ENCODE measurements around the gene ABHD17A. TPM values are rescaled to one million over a fixed set of nuclear protein-coding genes. Genes with fewer than 3 reads are reported as not detected.

Gene ABHD17A
- total RNA-seq, 1 donor from 2014 or later, result 115 TPM

DNA sequence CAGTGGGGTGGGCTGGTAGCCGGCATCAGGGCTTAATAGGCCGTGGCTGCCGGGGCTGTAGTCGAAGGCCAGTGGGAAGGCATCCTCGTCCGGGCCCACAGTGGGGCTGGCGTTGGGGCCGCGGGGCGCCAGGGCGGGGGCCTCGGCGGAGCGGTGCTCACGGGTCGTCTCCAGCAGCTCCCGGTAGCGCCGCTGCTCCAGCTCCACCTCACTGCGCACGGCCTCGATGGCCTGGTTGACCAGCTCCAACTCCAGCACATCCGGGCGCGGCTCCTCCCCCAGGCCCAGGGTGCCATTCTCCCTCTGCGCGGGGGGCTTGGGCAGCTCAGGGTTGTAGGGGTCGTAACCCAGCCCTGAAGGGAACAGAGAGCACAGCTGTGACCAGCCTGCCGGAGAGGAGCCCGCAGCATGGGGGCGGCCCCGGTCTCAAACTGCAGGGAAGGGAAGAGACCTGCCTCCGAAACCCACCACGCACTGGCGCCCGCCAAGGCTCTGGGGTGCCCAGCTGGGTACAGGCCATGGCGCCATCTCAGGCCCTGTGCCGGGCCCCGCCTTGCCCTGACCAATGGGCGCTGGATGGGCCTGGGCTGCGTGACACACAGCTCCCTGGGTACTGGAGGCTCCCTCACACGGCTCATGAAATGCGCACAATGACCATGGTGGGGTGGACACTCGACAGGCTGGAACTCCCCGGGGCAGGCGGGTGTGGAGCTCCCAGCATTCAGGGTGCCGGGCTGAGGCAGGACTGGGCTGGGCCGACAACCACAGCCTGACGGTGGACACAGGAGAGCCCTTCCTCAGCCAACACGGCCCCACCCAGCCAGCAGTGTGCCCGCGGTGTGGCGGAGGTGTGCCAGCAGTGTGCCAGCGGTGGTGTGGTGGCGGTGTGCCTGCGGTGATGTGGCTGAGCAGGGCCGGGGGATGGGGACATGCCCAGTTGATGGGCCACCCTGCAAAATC, 56.7 kb downstream of the ABHD17A start:
- DNase-seq (ENCODE audit: low spot score), result no peak
- H3K9me3 Mint-ChIP-seq, result no peaks in the 10 kb centered on the region
- intact Hi-C loops (cut with micrococcal nuclease), result no loop called here

DNA sequence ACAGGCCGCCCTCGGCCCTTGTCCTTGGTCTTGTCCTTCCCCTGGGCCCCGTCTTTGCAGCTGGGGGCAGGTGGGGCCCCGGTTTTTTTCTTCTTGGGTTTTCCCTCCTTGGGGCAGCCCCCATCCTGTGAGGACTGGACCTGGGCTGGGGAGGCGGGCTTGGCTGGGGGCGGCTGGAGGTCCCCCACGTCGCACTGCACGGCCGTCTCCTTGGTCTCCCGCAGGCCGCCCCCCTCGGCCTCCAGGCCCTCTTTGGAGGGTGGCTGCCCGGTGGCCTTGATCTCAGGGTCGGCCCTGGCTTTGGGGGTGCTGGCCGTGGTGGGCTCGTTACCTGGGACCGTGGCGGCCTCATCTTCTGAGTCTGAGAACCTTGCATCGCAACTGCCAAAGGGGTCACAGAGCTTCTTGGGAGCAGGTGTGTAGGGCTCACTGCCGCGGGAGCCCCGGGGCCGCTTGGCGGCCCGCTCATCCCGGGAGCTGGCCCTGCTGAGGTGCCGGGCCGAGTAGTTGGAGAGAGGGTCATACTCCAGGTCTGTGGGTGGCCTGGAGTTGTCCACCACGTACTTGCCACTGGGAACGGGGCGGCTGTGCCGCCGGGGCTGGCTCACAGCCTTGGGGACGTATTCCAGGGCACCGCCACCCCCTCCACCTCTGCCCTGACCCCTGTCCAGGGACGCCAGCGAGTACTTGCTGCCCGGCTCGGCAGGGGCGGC, 57.6 kb downstream of the ABHD17A start:
- no peak for DNase-seq (ENCODE audit: low spot score)
- intact Hi-C loops (cut with micrococcal nuclease), result no loop called here
- no peaks in the 10 kb centered on the region for H3K27me3 Mint-ChIP-seq (ENCODE audit: insufficient read depth)
- no peaks in the 10 kb centered on the region for H3K4me1 Mint-ChIP-seq (ENCODE audit: low read depth)
- no peaks in the 10 kb centered on the region for H3K9me3 Mint-ChIP-seq
- no peak overlapping the region for H3K4me3 Mint-ChIP-seq
- H3K27ac Mint-ChIP-seq, result no peak overlapping the region
- peaks cover 7% of the 10 kb centered on the region for H3K36me3 Mint-ChIP-seq (ENCODE audit: low read depth)

More for the DNA sequence above, 56.7 kb downstream of the ABHD17A start:
- Mint-ChIP-seq H3K36me3 (ENCODE audit: low read depth) (peaks cover 7% of the 10 kb centered on the region), H3K27ac (no peak overlapping the region), H3K27me3 (ENCODE audit: insufficient read depth) (no peaks in the 10 kb centered on the region), H3K4me1 (ENCODE audit: low read depth) (no peaks in the 10 kb centered on the region), H3K4me3 (no peak overlapping the region)

Other genes starting within 250 kb of the ABHD17A start
- gene TCF3, start 232.9 kb downstream of the ABHD17A start, total RNA-seq, result 163 and 172 TPM in 2 replicates
- not detected in 2 replicates for gene ONECUT3, start 132.0 kb downstream of the ABHD17A start, total RNA-seq
- 4.1 and 5.0 TPM in 2 replicates for gene ATP8B3, start 73.2 kb downstream of the ABHD17A start, total RNA-seq
- 64.5 and 70.5 TPM in 2 replicates for gene REXO1, start 37.0 kb downstream of the ABHD17A start, total RNA-seq
- 34.5 and 39.1 TPM in 2 replicates for gene KLF16, start 21.9 kb downstream of the ABHD17A start, total RNA-seq
- 8.4 and 9.6 TPM in 2 replicates for gene ADAT3, start 19.9 kb upstream of the ABHD17A start, total RNA-seq
- gene SCAMP4, start 19.9 kb upstream of the ABHD17A start, total RNA-seq, result 38.0 and 41.5 TPM in 2 replicates
- gene CSNK1G2, start 55.7 kb upstream of the ABHD17A start, total RNA-seq, result 95.2 and 101 TPM in 2 replicates
- 27.5 and 27.7 TPM in 2 replicates for gene BTBD2, start 130.2 kb upstream of the ABHD17A start, total RNA-seq
- gene MKNK2, start 165.7 kb upstream of the ABHD17A start, total RNA-seq, result 150 and 166 TPM in 2 replicates
- gene MOB3A, start 210.8 kb upstream of the ABHD17A start, total RNA-seq, result 161 and 167 TPM in 2 replicates
- 6.7 and 7.1 TPM in 2 replicates for gene IZUMO4, start 211.4 kb upstream of the ABHD17A start, total RNA-seq